GM04503 (cell line): ENCODE data around the gene TMEM212.

Experiments used
- DNase-seq: peaks from one replicate; pipeline ENCODE4 v3.0.0-alpha.2; 2012; ENCODE audit warnings: low read depth

TMEM212 gene

GRCh38 chr3:171834461-171834801, 8.7 kb upstream of the TMEM212 start:
- no peak for DNase-seq

- no peak for DNase-seq
Observed at GRCh38 chr3:171835116-171835515, 8.0 kb upstream of the TMEM212 start.

GRCh38 chr3:171835613-171836012, 7.5 kb upstream of the TMEM212 start:
- no peak for DNase-seq

GRCh38 chr3:171836855-171837254, 6.3 kb upstream of the TMEM212 start:
- DNase-seq, result no peak

- no peak for DNase-seq
Observed at GRCh38 chr3:171837698-171838097, 5.5 kb upstream of the TMEM212 start.

- DNase-seq, result peak; percentile 59
Observed at GRCh38 chr3:171838218-171838720, 4.9 kb upstream of the TMEM212 start.

- DNase-seq, result no peak
Observed at GRCh38 chr3:171839270-171839669, 3.9 kb upstream of the TMEM212 start.

GRCh38 chr3:171840445-171840810, 2.7 kb upstream of the TMEM212 start:
- DNase-seq, result no peak

GRCh38 chr3:171840811-171841619, 2.1 kb upstream of the TMEM212 start:
- DNase-seq, result no peak

GRCh38 chr3:171841620-171842000, 1.5 kb upstream of the TMEM212 start:
- DNase-seq, result no peak

- no peak for DNase-seq
Observed at GRCh38 chr3:171844873-171845272, 1.7 kb downstream of the TMEM212 start.

- no peak for DNase-seq
Observed at GRCh38 chr3:171845481-171846284, 2.5 kb downstream of the TMEM212 start.

GRCh38 chr3:171846597-171846996, 3.4 kb downstream of the TMEM212 start:
- no peak for DNase-seq

GRCh38 chr3:171847133-171847532, 4.0 kb downstream of the TMEM212 start:
- DNase-seq, result no peak

GRCh38 chr3:171847595-171848259, 4.6 kb downstream of the TMEM212 start:
- DNase-seq, result no peak

GRCh38 chr3:171849617-171850319, 6.6 kb downstream of the TMEM212 start:
- no peak for DNase-seq

- no peak for DNase-seq
Observed at GRCh38 chr3:171850320-171850959, 7.3 kb downstream of the TMEM212 start.

GRCh38 chr3:171850960-171851659, 8.0 kb downstream of the TMEM212 start:
- DNase-seq, result no peak

GRCh38 chr3:171851660-171852058, 8.5 kb downstream of the TMEM212 start:
- DNase-seq, result no peak

GRCh38 chr3:171854649-171855305, 11.6 kb downstream of the TMEM212 start:
- DNase-seq, result no peak
